Glutamatergic neuron (in vitro differentiated cells): ENCODE results near the gene TWF2. TPM values are rescaled to one million over a fixed set of nuclear protein-coding genes. Genes with fewer than 3 reads are reported as not detected.
A peak's percentile ranks its signal among the peaks of the same experiment; 100 is the strongest.

ENCODE experiments used
- DNase-seq: peaks from one replicate; pipeline ENCODE4 v3.0.0; 2022
- H3K27ac Mint-ChIP-seq: one replicate; pipeline ENCODE4 v1.8.0; 2020; ENCODE audit warnings: mild to moderate bottlenecking, mixed read lengths, inconsistent platforms; ENCODE audit not compliant: unreplicated experiment
- H3K27me3 Mint-ChIP-seq: one replicate; pipeline ENCODE4 v1.8.0; 2020; ENCODE audit warnings: mild to moderate bottlenecking, moderate library complexity, mixed read lengths, inconsistent platforms; ENCODE audit not compliant: unreplicated experiment
- H3K36me3 Mint-ChIP-seq: one replicate; pipeline ENCODE4 v1.8.0; 2020; ENCODE audit warnings: mild to moderate bottlenecking, mixed read lengths, inconsistent platforms; ENCODE audit not compliant: unreplicated experiment
- H3K4me1 Mint-ChIP-seq: one replicate; pipeline ENCODE4 v1.8.0; 2020; ENCODE audit warnings: mild to moderate bottlenecking, low read depth, mixed read lengths, inconsistent platforms; ENCODE audit not compliant: unreplicated experiment
- H3K4me3 Mint-ChIP-seq: one replicate; pipeline ENCODE4 v1.8.0; 2020; ENCODE audit warnings: mild to moderate bottlenecking, mixed read lengths, inconsistent platforms; ENCODE audit not compliant: unreplicated experiment
- H3K9me3 Mint-ChIP-seq: one replicate; pipeline ENCODE4 v1.8.0; 2020; ENCODE audit warnings: mild to moderate bottlenecking, moderate library complexity, mixed read lengths, inconsistent platforms; ENCODE audit not compliant: unreplicated experiment
- total RNA-seq: library from RNA; stranded (reverse); fragmentation: NEBNext Ultra II Directional; extraction: Animal tissue kit (Norgen Biotek cat#: 25700); gene quantifications from one replicate; pipeline ENCODE4 v1.2.1, GENCODE V29; 2021; ENCODE audit not compliant: unreplicated experiment
- TF ChIP-seq, protein P1 (sequence below): fragments of 200-600 bp; sonication (generic); IDR thresholded peaks from one replicate; pipeline ENCODE4 v1.5.0; 2021; ENCODE audit not compliant: partially characterized antibody, unreplicated experiment

TWF2 gene
- total RNA-seq, 1 donor from 2014 or later: 45.5 TPM

DNA sequence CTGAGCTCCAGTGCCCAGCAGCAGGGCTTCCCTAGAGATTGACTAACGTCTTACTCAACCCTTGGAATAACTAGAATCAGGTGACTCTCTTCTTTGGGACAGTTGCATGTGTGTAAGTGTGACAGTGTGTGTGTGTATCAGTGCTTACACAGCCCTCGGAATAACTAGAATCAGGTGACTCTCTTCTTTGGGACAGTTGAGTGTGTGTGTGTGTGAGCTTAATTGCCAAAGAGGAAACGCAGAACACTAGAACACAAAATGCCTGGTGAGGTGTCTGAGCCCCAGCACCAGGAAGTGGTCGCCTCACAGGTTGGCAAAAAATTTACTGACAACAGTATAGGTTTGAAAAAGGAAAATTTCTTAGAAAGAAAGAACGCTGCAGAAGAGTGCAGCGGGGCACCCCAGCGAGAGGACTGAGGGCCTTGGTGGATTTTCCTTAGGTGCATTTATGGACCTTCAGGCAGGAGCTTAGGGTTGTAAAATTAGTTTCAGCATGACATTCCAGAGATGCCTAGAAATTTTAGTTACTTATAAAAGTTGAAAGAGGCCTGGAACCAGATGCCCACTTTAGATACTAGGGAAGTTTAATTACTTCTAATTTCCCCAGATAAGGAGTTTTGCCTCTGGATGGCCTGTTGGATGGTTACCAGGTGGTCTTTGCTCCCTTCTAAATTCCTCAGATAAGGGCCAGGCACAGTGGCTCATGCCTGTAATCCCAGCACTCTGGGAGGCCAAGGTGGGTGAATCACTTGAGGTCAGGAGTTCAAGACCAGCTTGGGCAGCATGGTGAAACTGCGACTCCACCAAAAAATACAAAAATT lies 43.2 kb upstream of the TWF2 start:
- peaks cover 2% of the 10 kb centered on the region for H3K4me1 Mint-ChIP-seq
- H3K27me3 Mint-ChIP-seq: peaks cover 10% of the 10 kb centered on the region
- TF ChIP-seq, protein P1, sequence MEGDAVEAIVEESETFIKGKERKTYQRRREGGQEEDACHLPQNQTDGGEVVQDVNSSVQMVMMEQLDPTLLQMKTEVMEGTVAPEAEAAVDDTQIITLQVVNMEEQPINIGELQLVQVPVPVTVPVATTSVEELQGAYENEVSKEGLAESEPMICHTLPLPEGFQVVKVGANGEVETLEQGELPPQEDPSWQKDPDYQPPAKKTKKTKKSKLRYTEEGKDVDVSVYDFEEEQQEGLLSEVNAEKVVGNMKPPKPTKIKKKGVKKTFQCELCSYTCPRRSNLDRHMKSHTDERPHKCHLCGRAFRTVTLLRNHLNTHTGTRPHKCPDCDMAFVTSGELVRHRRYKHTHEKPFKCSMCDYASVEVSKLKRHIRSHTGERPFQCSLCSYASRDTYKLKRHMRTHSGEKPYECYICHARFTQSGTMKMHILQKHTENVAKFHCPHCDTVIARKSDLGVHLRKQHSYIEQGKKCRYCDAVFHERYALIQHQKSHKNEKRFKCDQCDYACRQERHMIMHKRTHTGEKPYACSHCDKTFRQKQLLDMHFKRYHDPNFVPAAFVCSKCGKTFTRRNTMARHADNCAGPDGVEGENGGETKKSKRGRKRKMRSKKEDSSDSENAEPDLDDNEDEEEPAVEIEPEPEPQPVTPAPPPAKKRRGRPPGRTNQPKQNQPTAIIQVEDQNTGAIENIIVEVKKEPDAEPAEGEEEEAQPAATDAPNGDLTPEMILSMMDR: no peak

DNA sequence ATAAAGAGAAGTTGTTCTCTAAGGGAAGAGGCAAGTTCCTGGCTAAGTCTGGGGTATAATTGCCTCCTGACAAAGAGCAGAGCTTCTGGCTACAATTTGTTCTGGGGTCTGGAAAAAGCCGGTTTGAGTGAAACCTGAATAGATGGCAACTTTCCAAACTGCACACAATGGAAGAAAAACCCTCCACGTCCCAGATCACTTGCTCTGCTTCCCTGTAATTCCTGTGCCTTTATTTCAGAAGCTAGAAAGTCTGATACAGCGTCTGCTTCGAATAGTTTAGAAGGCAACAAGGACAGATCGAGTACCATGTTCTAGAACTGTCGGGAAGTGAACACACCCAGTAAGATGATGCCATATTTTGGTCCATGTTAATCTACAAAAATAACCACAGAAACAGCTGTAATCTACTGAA lies 41.1 kb upstream of the TWF2 start:
- peaks cover 14% of the 10 kb centered on the region for H3K9me3 Mint-ChIP-seq
- H3K36me3 Mint-ChIP-seq: peaks cover 5% of the 10 kb centered on the region
- TF ChIP-seq, protein P1: no peak
- H3K27ac Mint-ChIP-seq: no peak overlapping the region
- peaks cover 10% of the 10 kb centered on the region for H3K27me3 Mint-ChIP-seq
- peaks cover 7% of the 10 kb centered on the region for H3K4me1 Mint-ChIP-seq
- DNase-seq: no peak
- H3K4me3 Mint-ChIP-seq: no peak overlapping the region

More for the DNA sequence above, 43.2 kb upstream of the TWF2 start:
- no peak overlapping the region for H3K27ac Mint-ChIP-seq
- peaks cover 9% of the 10 kb centered on the region for H3K9me3 Mint-ChIP-seq
- H3K4me3 Mint-ChIP-seq: no peak overlapping the region
- no peak for DNase-seq
- H3K36me3 Mint-ChIP-seq: peaks cover 5% of the 10 kb centered on the region

DNA sequence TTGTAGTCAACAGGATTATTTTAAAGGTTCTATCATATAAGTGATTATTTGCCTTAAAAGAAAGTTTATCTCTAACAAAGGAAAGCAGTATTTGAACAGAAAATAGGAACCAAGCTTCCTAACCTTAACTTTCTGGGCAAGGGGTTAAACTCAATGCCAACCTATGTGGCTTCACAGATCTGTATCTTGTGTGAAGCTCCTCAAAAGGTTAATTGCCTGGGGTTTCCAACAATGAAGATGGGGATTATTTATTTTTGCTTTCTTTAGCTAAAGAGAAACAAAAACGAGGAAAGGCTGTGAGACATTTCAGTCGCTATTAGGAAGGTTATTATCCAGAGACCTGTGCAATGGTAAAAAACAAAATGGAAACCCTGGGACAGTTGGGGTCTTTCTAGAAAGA lies 40.6 kb upstream of the TWF2 start:
- TF ChIP-seq, protein P1: no peak
- H3K36me3 Mint-ChIP-seq: peaks cover 5% of the 10 kb centered on the region

DNA sequence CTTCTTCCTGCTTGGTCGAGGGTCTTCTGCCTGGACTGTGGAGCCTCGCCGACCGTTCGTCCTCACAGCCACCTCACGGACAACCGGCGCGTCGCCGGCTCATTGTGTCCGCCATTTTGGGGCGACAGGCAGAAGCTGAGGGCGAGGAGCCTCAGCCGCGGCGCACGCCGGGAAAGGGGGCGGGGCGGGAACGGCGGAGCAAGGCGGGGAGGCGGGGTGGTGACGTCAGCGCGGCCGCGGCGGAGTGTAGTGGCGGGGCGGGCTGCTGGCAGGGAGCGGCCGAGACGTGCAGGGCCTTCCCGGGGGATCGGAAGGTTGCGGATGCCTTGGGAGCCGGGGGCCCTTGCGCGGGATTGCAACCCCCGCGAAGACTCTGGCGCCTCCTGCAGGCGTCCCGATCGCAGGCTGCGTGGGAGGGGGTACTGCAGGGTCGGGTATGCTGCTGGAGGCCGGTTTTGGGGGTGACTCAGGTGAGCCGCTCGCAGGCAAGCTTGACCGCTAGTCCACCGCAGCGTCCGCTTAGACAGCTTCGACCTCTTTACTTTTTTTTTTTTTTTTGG lies 39.6 kb upstream of the TWF2 start, which contains the start of gene WDR82:
Gene WDR82, minus strand, starts transcription at position 140 of the 560 bp plus-strand sequence. CDS start 288 bp downstream, outside the sequence.
- Mint-ChIP-seq H3K36me3 (peaks cover 5% of the 10 kb centered on the region), H3K4me3 (peak within 1 kb of the TSS; percentile 100), H3K27ac (peak within 1 kb of the TSS; percentile 99), H3K4me1 (peaks cover 7% of the 10 kb centered on the region), H3K27me3 (peaks cover 10% of the 10 kb centered on the region), H3K9me3 (peaks cover 14% of the 10 kb centered on the region)
- TF ChIP-seq, protein P1: peak; percentile 61
- DNase-seq: peak; percentile 100

More for the DNA sequence above, 40.6 kb upstream of the TWF2 start:
- DNase-seq: no peak
- Mint-ChIP-seq H3K4me3 (peak overlapping the region; percentile 65), H3K9me3 (peaks cover 14% of the 10 kb centered on the region), H3K27ac (no peak overlapping the region), H3K27me3 (peaks cover 10% of the 10 kb centered on the region), H3K4me1 (peaks cover 7% of the 10 kb centered on the region)
